Measurements from ENCODE around the gene ERO1A.

DNA sequence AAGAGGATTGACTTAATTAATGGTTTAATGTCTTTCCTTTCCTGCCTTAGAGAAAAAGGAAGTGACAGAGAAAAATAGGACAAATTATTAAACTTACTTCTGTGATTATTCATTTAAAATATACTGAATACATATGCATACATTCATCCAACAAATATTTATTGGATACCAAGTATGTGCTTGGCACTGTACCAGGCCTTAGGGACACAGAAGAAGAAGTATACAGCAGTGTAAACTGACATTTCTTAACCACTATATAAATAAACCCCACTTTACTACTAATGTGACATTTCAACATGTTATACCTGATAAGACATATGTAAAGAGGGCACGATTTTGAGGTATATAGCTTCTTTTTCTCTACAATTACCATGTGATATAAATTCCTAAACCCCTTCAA lies 53.6 kb downstream of the ERO1A start:
- TF ChIP-seq, protein P1, sequence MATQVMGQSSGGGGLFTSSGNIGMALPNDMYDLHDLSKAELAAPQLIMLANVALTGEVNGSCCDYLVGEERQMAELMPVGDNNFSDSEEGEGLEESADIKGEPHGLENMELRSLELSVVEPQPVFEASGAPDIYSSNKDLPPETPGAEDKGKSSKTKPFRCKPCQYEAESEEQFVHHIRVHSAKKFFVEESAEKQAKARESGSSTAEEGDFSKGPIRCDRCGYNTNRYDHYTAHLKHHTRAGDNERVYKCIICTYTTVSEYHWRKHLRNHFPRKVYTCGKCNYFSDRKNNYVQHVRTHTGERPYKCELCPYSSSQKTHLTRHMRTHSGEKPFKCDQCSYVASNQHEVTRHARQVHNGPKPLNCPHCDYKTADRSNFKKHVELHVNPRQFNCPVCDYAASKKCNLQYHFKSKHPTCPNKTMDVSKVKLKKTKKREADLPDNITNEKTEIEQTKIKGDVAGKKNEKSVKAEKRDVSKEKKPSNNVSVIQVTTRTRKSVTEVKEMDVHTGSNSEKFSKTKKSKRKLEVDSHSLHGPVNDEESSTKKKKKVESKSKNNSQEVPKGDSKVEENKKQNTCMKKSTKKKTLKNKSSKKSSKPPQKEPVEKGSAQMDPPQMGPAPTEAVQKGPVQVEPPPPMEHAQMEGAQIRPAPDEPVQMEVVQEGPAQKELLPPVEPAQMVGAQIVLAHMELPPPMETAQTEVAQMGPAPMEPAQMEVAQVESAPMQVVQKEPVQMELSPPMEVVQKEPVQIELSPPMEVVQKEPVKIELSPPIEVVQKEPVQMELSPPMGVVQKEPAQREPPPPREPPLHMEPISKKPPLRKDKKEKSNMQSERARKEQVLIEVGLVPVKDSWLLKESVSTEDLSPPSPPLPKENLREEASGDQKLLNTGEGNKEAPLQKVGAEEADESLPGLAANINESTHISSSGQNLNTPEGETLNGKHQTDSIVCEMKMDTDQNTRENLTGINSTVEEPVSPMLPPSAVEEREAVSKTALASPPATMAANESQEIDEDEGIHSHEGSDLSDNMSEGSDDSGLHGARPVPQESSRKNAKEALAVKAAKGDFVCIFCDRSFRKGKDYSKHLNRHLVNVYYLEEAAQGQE (IDR thresholded peaks at IDR 0.05; ENCODE audit: insufficient read depth in 1 of 2, low read depth in 2 of 2, low read length in 2 of 2): no peak
- TF ChIP-seq POLR2AphosphoS5 (IDR thresholded peaks at IDR 0.05; ENCODE audit: low read depth, low read length) (no peak), TAF1 (IDR thresholded peaks at IDR 0.05; ENCODE audit: borderline replicate concordance, insufficient read depth, low read length) (no peak)
